Measurements from ENCODE around the gene CADM1. TPM values are rescaled to one million over a fixed set of nuclear protein-coding genes. Genes with fewer than 3 reads are reported as not detected.
"Not testable (repeated sequence)": the region's sequence is repeated elsewhere in the genome, so short reads cannot be mapped to it uniquely, and the experiment has no call there.

The CADM1 gene
- total and polyA plus RNA-seq, 7 donors = 0.69 to 25.2 (median 15.6) TPM

DNA sequence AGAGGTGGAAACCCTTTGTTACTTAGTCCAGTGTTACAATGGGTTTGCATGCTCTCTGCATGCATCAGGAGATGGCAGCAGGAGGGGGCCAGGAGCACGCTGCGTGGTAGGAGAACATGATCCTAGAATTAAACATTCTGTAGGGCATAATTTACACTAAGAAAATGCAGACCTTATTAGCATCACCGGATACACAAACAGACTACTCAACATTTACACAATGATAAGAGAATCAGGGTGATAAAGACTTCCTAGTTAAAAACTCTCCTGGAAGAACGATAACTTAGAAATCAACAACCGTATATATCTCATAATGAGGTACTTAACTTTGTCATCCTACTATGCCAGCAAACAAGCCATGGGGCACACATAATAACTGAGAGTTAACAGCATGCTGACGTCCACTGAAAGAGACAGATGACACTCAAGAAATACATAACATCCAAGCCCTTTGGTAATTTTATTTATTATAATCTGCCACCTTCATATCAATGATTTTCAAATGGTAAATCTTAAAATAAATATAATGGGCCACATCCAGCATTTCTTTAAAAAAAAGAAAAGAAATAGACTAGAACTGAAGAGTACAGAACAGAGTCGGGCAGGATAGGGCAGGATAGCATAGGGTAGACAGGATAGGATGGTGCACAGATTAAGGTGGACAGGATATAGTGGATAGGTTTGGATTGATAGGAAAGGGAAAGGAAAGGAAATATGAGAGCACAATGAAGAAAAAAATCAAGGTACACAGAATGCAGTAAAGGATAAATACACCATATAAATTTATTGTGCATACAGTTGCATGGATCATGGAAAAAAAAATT lies 27.5 kb downstream of the CADM1 start:
- 43 to 60% methylated on average over 7 of the region's 7 CpGs for WGBS, 2 donors
- TF ChIP-seq, protein P1, sequence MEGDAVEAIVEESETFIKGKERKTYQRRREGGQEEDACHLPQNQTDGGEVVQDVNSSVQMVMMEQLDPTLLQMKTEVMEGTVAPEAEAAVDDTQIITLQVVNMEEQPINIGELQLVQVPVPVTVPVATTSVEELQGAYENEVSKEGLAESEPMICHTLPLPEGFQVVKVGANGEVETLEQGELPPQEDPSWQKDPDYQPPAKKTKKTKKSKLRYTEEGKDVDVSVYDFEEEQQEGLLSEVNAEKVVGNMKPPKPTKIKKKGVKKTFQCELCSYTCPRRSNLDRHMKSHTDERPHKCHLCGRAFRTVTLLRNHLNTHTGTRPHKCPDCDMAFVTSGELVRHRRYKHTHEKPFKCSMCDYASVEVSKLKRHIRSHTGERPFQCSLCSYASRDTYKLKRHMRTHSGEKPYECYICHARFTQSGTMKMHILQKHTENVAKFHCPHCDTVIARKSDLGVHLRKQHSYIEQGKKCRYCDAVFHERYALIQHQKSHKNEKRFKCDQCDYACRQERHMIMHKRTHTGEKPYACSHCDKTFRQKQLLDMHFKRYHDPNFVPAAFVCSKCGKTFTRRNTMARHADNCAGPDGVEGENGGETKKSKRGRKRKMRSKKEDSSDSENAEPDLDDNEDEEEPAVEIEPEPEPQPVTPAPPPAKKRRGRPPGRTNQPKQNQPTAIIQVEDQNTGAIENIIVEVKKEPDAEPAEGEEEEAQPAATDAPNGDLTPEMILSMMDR (IDR thresholded peaks at IDR 0.05) = no peak
- no peak for TF ChIP-seq POLR2AphosphoS5 (IDR thresholded peaks at IDR 0.05)
- TF ChIP-seq POLR2A (IDR thresholded peaks at IDR 0.05) = no peak
- no peak for TF ChIP-seq EP300 (IDR thresholded peaks at IDR 0.05)
- Histone ChIP-seq H3K9me3 (no peaks in the 10 kb centered on the region), H3K4me3 (no peak overlapping the region), H3K27me3 (no peaks in the 10 kb centered on the region), H3K27ac (no peak overlapping the region), H3K36me3 (no peaks in the 10 kb centered on the region), H3K4me1 (no peaks in the 10 kb centered on the region)
- DNase-seq = no peak
- intact Hi-C loops (cut with DNase I) = no loop called here

DNA sequence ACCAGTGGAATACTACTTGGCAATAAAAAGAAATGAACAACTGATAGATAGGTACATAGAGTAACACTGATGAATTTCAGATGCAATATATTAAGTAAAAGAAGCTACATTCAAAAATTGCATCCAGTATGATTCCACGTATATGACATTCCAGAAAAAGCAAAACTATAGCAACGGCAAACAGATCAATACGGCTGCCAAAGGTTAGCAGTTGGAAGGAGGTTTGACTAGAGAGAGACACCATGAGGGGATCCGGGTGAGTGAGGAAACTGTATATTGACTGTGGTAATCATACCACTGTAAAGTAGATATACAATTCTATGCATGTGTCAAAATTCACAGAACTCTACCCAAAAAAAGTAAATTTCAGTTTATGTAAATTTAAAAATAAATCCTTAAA lies 28.7 kb downstream of the CADM1 start:
- Histone ChIP-seq H3K4me3 (no peak overlapping the region), H3K9me3 (no peaks in the 10 kb centered on the region), H3K4me1 (peaks cover 0 to 5% (median 0%) of the 10 kb centered on the region in 4 donors), H3K36me3 (no peaks in the 10 kb centered on the region), H3K27me3 (no peaks in the 10 kb centered on the region), H3K27ac (no peak overlapping the region)
- no peak for DNase-seq
- WGBS, 2 donors = 95 to 97% methylated on average over 4 of the region's 4 CpGs
- TF ChIP-seq, protein P1 (IDR thresholded peaks at IDR 0.05) = no peak
- TF ChIP-seq POLR2A (IDR thresholded peaks at IDR 0.05) (no peak), EP300 (IDR thresholded peaks at IDR 0.05) (no peak), POLR2AphosphoS5 (IDR thresholded peaks at IDR 0.05) (no peak)
- intact Hi-C loops (cut with DNase I) = no loop called here

DNA sequence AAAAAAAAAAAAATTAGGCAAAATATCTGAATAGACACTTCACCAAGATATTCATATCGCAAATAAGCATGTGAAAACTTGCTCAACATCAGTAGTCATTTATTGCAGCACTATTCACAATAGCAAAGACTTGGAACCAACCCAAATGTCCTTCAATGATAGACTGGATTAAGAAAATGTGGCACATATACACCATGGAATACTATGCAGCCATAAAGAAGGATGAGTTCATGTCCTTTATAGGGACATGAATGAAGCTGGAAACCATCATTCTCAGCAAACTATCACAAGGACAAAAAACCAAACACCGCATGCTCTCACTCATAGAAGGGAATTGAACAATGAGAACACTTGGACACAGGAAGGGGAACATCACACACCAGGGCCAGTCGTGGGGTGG lies 29.9 kb downstream of the CADM1 start:
- H3K36me3 ChIP-seq; intact Hi-C loops (cut with DNase I): not testable (repeated sequence)
- 91 to 93% methylated on average over 3 of the region's 3 CpGs for WGBS, 2 donors

DNA sequence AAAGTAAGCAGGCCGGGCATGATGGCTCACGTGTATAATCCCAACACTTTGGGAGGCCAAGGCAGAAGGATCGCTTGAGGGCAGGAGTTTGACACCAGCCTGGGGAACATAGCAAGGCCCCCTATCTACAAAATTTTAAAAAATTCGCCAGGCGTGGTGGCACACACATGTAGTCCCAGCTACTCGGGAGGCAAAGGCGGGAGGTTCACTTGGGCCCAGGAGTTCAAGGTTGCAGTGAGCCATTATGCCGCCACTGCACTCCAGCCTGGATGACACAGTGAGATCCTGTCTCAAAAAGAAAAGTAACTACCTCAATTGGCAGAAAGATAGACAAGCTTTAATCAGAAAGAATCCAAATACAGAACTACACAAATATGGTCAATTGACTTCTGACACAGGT lies 31.0 kb downstream of the CADM1 start:
- Histone ChIP-seq H3K27me3 (peaks cover 0 to 2% (median 0%) of the 10 kb centered on the region in 3 donors), H3K4me1 (peaks cover 0 to 5% (median 0%) of the 10 kb centered on the region in 4 donors), H3K27ac (no peak overlapping the region), H3K4me3 (no peak overlapping the region), H3K36me3 (no peaks in the 10 kb centered on the region), H3K9me3 (no peaks in the 10 kb centered on the region)
- no peak for TF ChIP-seq POLR2AphosphoS5 (IDR thresholded peaks at IDR 0.05)
- TF ChIP-seq, protein P1 (IDR thresholded peaks at IDR 0.05) = no peak
- TF ChIP-seq EP300 (IDR thresholded peaks at IDR 0.05) = no peak
- no peak for TF ChIP-seq POLR2A (IDR thresholded peaks at IDR 0.05)
- intact Hi-C loops (cut with DNase I) = no loop called here
- no peak for DNase-seq
- 96% methylated on average over 8 of the region's 8 CpGs for WGBS, 2 donors

More for the DNA sequence above, 29.9 kb downstream of the CADM1 start:
- H3K4me1 ChIP-seq, H3K27me3 ChIP-seq, DNase-seq, H3K9me3 ChIP-seq, H3K4me3 ChIP-seq, H3K27ac ChIP-seq: not testable (repeated sequence)

DNA sequence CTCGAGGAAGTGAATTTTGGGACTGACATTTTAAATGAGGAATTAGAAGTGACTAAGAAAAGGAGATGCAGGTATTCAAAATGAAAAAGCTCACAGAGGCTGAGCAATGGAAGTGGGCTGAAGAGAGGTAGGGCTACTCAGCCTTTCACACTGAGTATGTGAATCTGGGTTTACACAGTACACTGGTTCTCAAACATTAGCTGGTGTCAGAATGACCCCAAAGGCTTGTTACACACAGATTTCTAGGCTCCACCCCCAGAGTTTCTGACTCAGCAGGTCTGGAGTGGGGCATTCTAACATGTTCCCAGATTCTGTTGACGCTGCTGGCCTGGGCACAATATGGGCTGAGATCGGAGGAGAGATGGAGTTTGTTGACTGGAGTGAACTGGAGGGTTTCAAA lies 32.8 kb downstream of the CADM1 start:
- Histone ChIP-seq H3K27me3 (peaks cover 0 to 2% (median 0%) of the 10 kb centered on the region in 3 donors), H3K27ac (no peak overlapping the region), H3K4me3 (no peak overlapping the region), H3K9me3 (no peaks in the 10 kb centered on the region), H3K4me1 (peaks cover 0 to 5% (median 0%) of the 10 kb centered on the region in 4 donors), H3K36me3 (no peaks in the 10 kb centered on the region)
- TF ChIP-seq POLR2AphosphoS5 (IDR thresholded peaks at IDR 0.05) (no peak), POLR2A (IDR thresholded peaks at IDR 0.05) (no peak), EP300 (IDR thresholded peaks at IDR 0.05) (no peak)
- TF ChIP-seq, protein P1 (IDR thresholded peaks at IDR 0.05) = no peak
- no peak for DNase-seq
- WGBS, 2 donors = 79 to 84% methylated on average over 3 of the region's 3 CpGs
- intact Hi-C loops (cut with DNase I) = no loop called here
